Activated CD8-positive, alpha-beta T cell treated with anti-CD3 and anti-CD28 coated beads for 36 hours (primary cell): Measurements from ENCODE around the gene SPECC1L. TPM values are rescaled to one million over a fixed set of nuclear protein-coding genes. Genes with fewer than 3 reads are reported as not detected.

Experiments used
- ATAC-seq: fragments of 200-7000 bp; cut with Tn5 transposase; one replicate; pipeline ENCODE4 v1.10.0; 2021; ENCODE audit warnings: mild to moderate bottlenecking, moderate library complexity
- CTCF ChIA-PET: fragments of 350-600 bp; sonication (Branson Sonifier 250); formaldehyde crosslinking; loops from one replicate; lab custom pipeline; 2021; ENCODE audit warnings: antibody characterized with exemption; lab: Charles Lee
- POLR2A ChIA-PET: fragments of 350-600 bp; sonication (Branson Sonifier 250); formaldehyde crosslinking; loops from one replicate; lab custom pipeline; 2021; ENCODE audit warnings: antibody characterized with exemption; lab: Charles Lee
- DNase-seq: peaks from one replicate; pipeline ENCODE4 v3.0.0-alpha.2; 2020
- H3K27ac Mint-ChIP-seq: one replicate; pipeline ENCODE4 v1.8.0; 2021; ENCODE audit warnings: mild to moderate bottlenecking, mixed read lengths
- H3K27me3 Mint-ChIP-seq: one replicate; pipeline ENCODE4 v1.8.0; 2021; ENCODE audit warnings: mixed read lengths
- H3K36me3 Mint-ChIP-seq: one replicate; pipeline ENCODE4 v1.8.0; 2021; ENCODE audit warnings: low read depth, mixed read lengths
- H3K4me1 Mint-ChIP-seq: one replicate; pipeline ENCODE4 v1.8.0; 2021; ENCODE audit warnings: low read depth, mixed read lengths
- H3K4me3 Mint-ChIP-seq: one replicate; pipeline ENCODE4 v1.8.0; 2021; ENCODE audit warnings: mild to moderate bottlenecking, moderate library complexity, mixed read lengths
- H3K9me3 Mint-ChIP-seq: one replicate; pipeline ENCODE4 v1.8.0; 2021; ENCODE audit warnings: mixed read lengths
- intact Hi-C: fragments of 100-400 bp; cut with micrococcal nuclease; formaldehyde crosslinking; loops from one replicate; pipeline ENCODE4 v1.10.0; 2022
- total RNA-seq, 2 experiments: library from RNA; stranded (reverse); gene quantifications; one replicate each; pipeline ENCODE4 v1.2.3, GENCODE V29; 2021
- TF ChIP-seq, protein P1 (sequence below): fragments of 200-600 bp; IDR thresholded peaks from one replicate; pipeline ENCODE4 v1.8.0; 2022; ENCODE audit warnings: antibody characterized with exemption, mild to moderate bottlenecking

The SPECC1L gene
- total RNA-seq, 2 experiments from 2014 or later, result 38.9 to 39.0 TPM

GRCh38 chr22:24327832-24328231, 57.2 kb downstream of the SPECC1L start:
- TF ChIP-seq, protein P1, sequence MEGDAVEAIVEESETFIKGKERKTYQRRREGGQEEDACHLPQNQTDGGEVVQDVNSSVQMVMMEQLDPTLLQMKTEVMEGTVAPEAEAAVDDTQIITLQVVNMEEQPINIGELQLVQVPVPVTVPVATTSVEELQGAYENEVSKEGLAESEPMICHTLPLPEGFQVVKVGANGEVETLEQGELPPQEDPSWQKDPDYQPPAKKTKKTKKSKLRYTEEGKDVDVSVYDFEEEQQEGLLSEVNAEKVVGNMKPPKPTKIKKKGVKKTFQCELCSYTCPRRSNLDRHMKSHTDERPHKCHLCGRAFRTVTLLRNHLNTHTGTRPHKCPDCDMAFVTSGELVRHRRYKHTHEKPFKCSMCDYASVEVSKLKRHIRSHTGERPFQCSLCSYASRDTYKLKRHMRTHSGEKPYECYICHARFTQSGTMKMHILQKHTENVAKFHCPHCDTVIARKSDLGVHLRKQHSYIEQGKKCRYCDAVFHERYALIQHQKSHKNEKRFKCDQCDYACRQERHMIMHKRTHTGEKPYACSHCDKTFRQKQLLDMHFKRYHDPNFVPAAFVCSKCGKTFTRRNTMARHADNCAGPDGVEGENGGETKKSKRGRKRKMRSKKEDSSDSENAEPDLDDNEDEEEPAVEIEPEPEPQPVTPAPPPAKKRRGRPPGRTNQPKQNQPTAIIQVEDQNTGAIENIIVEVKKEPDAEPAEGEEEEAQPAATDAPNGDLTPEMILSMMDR, result no peak
- DNase-seq, result no peak
- H3K27ac Mint-ChIP-seq, result no peak overlapping the region
- no peaks in the 10 kb centered on the region for H3K9me3 Mint-ChIP-seq
- no peak overlapping the region for H3K4me3 Mint-ChIP-seq
- H3K4me1 Mint-ChIP-seq, result peaks cover 32% of the 10 kb centered on the region
- POLR2A ChIA-PET, result no interaction called here
- ATAC-seq, result no peak
- peaks cover 44% of the 10 kb centered on the region for H3K36me3 Mint-ChIP-seq
- CTCF ChIA-PET, result interaction anchor here (0.7 kb wide), 1 partner anchor 198 kb away, joined by 3 read pairs; no protein-coding TSS in a partner anchor
- intact Hi-C loops, result no loop called here
- no peaks in the 10 kb centered on the region for H3K27me3 Mint-ChIP-seq

DNA sequence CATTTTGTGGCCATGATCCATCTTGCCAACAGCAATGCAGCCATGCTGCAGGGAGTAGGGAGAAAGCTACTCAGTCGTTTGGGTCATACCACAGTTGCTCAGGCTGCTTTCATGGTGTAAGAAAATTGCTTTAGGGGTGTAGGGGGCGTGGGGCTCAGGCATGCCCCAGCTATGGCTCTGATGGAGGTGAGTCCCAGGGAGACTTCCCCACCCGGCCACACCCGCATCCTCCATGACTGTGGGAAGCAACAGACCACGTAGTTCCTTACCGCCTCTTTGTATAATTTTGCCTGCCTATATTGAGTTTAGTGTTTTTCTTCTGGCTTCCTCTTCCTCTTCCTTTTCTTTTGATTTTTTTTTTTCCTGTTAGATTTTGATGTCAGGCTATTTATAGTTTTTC, 58.8 kb downstream of the SPECC1L start:
- H3K4me1 Mint-ChIP-seq, result peaks cover 23% of the 10 kb centered on the region
- ChIA-PET POLR2A (no interaction called here), CTCF (interaction anchor here (0.9 kb wide), 1 partner anchor 192 kb away, joined by 4 read pairs; no protein-coding TSS in a partner anchor)
- no peak for ATAC-seq
- peaks cover 40% of the 10 kb centered on the region for H3K36me3 Mint-ChIP-seq
- intact Hi-C loops, result no loop called here
- no peaks in the 10 kb centered on the region for H3K9me3 Mint-ChIP-seq
- H3K27ac Mint-ChIP-seq, result no peak overlapping the region
- no peak overlapping the region for H3K4me3 Mint-ChIP-seq
- TF ChIP-seq, protein P1, result no peak
- no peak for DNase-seq
- no peaks in the 10 kb centered on the region for H3K27me3 Mint-ChIP-seq

- TF ChIP-seq, protein P1, result no peak
- ChIA-PET CTCF (no interaction called here), POLR2A (no interaction called here)
- H3K9me3 Mint-ChIP-seq, result no peaks in the 10 kb centered on the region
- peaks cover 41% of the 10 kb centered on the region for H3K36me3 Mint-ChIP-seq
- H3K27ac Mint-ChIP-seq, result no peak overlapping the region
- DNase-seq, result no peak
- no peak for ATAC-seq
- H3K4me3 Mint-ChIP-seq, result no peak overlapping the region
- peaks cover 15% of the 10 kb centered on the region for H3K4me1 Mint-ChIP-seq
- H3K27me3 Mint-ChIP-seq, result no peaks in the 10 kb centered on the region
- intact Hi-C loops, result no loop called here
Observed at GRCh38 chr22:24330636-24331035, 60.0 kb downstream of the SPECC1L start.

DNA sequence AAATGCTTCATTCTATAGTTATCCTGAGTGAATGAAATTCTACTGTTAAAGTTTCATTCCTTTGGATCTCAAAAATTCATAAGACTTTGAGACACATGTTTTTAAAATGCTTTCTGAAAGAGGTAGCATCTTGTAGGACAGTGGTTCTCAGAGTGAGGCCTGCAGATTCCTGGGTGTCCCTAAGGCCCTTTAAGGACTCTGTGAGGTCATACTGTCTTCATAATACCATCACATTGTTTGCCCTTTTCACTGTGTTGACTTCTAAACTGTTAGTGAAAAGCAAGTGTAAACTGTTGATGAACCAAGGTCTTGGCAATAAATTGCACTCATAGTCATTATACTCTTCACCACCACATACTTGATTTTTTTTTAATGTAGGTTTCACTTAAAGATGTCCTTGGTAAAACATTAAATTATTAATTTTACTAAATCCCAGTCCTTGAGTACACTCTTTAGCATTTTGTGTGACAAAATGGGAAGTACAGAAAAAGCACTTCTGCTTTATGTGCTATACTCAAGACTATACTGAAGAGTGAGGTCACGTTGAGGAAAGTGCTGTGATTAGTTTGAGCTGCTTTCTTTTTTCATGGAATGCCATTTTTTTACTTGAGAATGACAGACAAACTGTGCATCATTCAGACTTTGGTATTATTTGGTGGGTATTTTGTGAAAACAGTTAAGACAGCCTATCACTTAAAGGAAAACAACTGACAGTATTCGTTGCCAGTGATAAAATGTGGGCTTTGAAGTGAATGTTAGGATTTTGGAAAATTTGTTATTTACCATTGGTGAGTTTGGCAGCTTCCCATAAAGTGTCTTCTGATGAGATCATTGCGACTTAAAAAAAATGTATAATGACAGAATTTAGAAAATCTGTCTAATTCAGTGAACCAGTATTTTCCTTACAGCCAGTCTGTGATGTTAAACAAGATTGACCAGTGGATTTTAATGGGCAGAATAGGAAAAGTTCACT, 61.1 kb downstream of the SPECC1L start:
- Mint-ChIP-seq H3K27ac (no peak overlapping the region), H3K9me3 (no peaks in the 10 kb centered on the region), H3K4me1 (peaks cover 12% of the 10 kb centered on the region), H3K27me3 (no peaks in the 10 kb centered on the region), H3K36me3 (peaks cover 33% of the 10 kb centered on the region), H3K4me3 (no peak overlapping the region)
- intact Hi-C loops, result no loop called here
- no peak for DNase-seq
- ChIA-PET POLR2A (interaction anchor here (0.6 kb wide), 1 partner anchor 167 kb away, joined by 4 read pairs; no protein-coding TSS in a partner anchor), CTCF (interaction anchor here (1.0 to 2.7 kb wide), 3 partner anchors 8 to 171 kb away, joined by 4 to 14 read pairs (median 4); no protein-coding TSS in a partner anchor)
- no peak for ATAC-seq
- TF ChIP-seq, protein P1, result no peak

DNA sequence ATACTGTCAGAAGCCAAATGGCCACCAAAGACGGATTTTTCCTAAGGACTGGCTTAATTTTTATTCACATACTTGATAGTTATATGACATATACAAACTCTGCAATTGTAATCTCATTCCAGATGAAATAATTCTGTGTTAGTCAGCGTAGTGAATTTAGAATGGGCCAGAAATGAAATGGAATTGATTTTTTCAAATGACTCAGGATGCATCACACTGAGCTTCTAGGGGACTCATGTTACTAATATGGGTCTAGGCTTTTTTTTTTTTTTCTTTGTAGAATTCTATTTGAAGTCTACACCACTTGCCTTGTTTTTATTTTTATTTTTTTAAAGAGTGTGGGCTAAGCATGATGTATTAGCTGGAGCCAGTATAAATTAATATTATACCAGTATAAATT, 62.7 kb downstream of the SPECC1L start:
- intact Hi-C loops, result no loop called here
- Mint-ChIP-seq H3K36me3 (peaks cover 38% of the 10 kb centered on the region), H3K27me3 (no peaks in the 10 kb centered on the region), H3K9me3 (no peaks in the 10 kb centered on the region), H3K4me1 (peaks cover 11% of the 10 kb centered on the region), H3K27ac (no peak overlapping the region), H3K4me3 (no peak overlapping the region)
- CTCF ChIA-PET, result interaction anchor here (1.0 to 2.7 kb wide), 3 partner anchors 8 to 169 kb away, joined by 4 to 14 read pairs (median 4); no protein-coding TSS in a partner anchor
- DNase-seq (no peak), ATAC-seq (no peak)
- POLR2A ChIA-PET, result no interaction called here
- TF ChIP-seq, protein P1, result no peak
